HG02981 (cell line): ENCODE results near the gene PITPNM3.

ENCODE experiments used
- ATAC-seq: cut with Tn5 transposase; IDR thresholded peaks from one replicate; pipeline ENCODE4 v1.9.1; 2021; ENCODE audit warnings: mild to moderate bottlenecking, moderate library complexity; ENCODE audit not compliant: unreplicated experiment

The PITPNM3 gene

GRCh38 chr17:6465206-6466003 lies 91.0 kb downstream of the PITPNM3 start:
- ATAC-seq = no peak

GRCh38 chr17:6464446-6465041 lies 91.8 kb downstream of the PITPNM3 start:
- no peak for ATAC-seq

- ATAC-seq = no peak
These were observed 92.5 kb downstream of the PITPNM3 start for GRCh38 chr17:6463616-6464445.

GRCh38 chr17:6462692-6463091 lies 93.7 kb downstream of the PITPNM3 start:
- ATAC-seq = no peak

GRCh38 chr17:6461792-6462524 lies 94.4 kb downstream of the PITPNM3 start:
- ATAC-seq = no peak

- no peak for ATAC-seq
These were observed 95.1 kb downstream of the PITPNM3 start for GRCh38 chr17:6461246-6461645.

GRCh38 chr17:6460531-6461161 lies 95.7 kb downstream of the PITPNM3 start:
- no peak for ATAC-seq

- no peak for ATAC-seq
These were observed 97.8 kb downstream of the PITPNM3 start for GRCh38 chr17:6458460-6458950.

- no peak for ATAC-seq
These were observed 98.5 kb downstream of the PITPNM3 start for GRCh38 chr17:6457688-6458459.

- ATAC-seq = no peak
These were observed 99.3 kb downstream of the PITPNM3 start for GRCh38 chr17:6456914-6457687.

GRCh38 chr17:6456321-6456720 lies 100.0 kb downstream of the PITPNM3 start:
- no peak for ATAC-seq

- no peak for ATAC-seq
These were observed 101.0 kb downstream of the PITPNM3 start for GRCh38 chr17:6455321-6455705.

GRCh38 chr17:6454495-6455320 lies 101.6 kb downstream of the PITPNM3 start:
- ATAC-seq = no peak

- no peak for ATAC-seq
These were observed 102.9 kb downstream of the PITPNM3 start for GRCh38 chr17:6453279-6454024.

GRCh38 chr17:6452471-6453266 lies 103.7 kb downstream of the PITPNM3 start:
- ATAC-seq = no peak
